Astrocyte of the spinal cord (primary cell): ENCODE data around the gene ZC3H7B.

Source experiments
- DNase-seq: peaks from one replicate; pipeline ENCODE4 v3.0.0; 2011; ENCODE audit warnings: low read depth, low spot score
- H3K4me3 ChIP-seq: 2 replicates; pipeline ENCODE4 v1.5.1; 2011; ENCODE audit warnings: low read depth, mild to moderate bottlenecking, low read length, moderate library complexity
- CTCF ChIP-seq: IDR thresholded peaks from 2 replicates; pipeline ENCODE4 v1.5.1; 2012; ENCODE audit warnings: low read depth, mild to moderate bottlenecking, low read length, inconsistent platforms
- in situ Hi-C: cut with HindIII; loops from 2 replicates; pipeline ENCODE4 v1.10.0; 2017; ENCODE audit warnings: low sequenced_read_pairs

The ZC3H7B gene

GRCh38 chr22:41382610-41383009 is 81.3 kb downstream of the ZC3H7B start:
- in situ Hi-C loops = no loop called here
- DNase-seq = no peak
- TF ChIP-seq CTCF = no peak
- peak overlapping the region; percentile 66 for H3K4me3 ChIP-seq

- no peak for DNase-seq
- H3K4me3 ChIP-seq = peak overlapping the region; percentile 66
- TF ChIP-seq CTCF = no peak
- in situ Hi-C loops = no loop called here
These were observed 81.8 kb downstream of the ZC3H7B start for GRCh38 chr22:41383085-41383484.

GRCh38 chr22:41384128-41384527 is 82.8 kb downstream of the ZC3H7B start:
- H3K4me3 ChIP-seq = no peak overlapping the region
- no peak for TF ChIP-seq CTCF
- in situ Hi-C loops = no loop called here
- DNase-seq = no peak

- no peak for TF ChIP-seq CTCF
- in situ Hi-C loops = no loop called here
- no peak for DNase-seq
- H3K4me3 ChIP-seq = no peak overlapping the region
These were observed 86.0 kb downstream of the ZC3H7B start for GRCh38 chr22:41387341-41387740.

- no peak for DNase-seq
- in situ Hi-C loops = no loop called here
- no peak for TF ChIP-seq CTCF
- H3K4me3 ChIP-seq = no peak overlapping the region
These were observed 92.7 kb downstream of the ZC3H7B start for GRCh38 chr22:41394012-41394356.

- no peak for DNase-seq
- in situ Hi-C loops = no loop called here
- H3K4me3 ChIP-seq = no peak overlapping the region
- no peak for TF ChIP-seq CTCF
These were observed 94.4 kb downstream of the ZC3H7B start for GRCh38 chr22:41395531-41396240.
